SH-SY5Y (cell line): Measurements from ENCODE around the gene THSD1.

Experiments
- GATA2 ChIP-seq: IDR thresholded peaks from 2 replicates; pipeline ENCODE4 v1.6.1; 2011; ENCODE audit warnings: mild to moderate bottlenecking, low read depth, low read length
- GATA3 ChIP-seq: IDR thresholded peaks from 2 replicates; pipeline ENCODE4 v1.6.1; 2011; ENCODE audit warnings: low read depth, mild to moderate bottlenecking, low read length, moderate library complexity

Gene THSD1, protein sequence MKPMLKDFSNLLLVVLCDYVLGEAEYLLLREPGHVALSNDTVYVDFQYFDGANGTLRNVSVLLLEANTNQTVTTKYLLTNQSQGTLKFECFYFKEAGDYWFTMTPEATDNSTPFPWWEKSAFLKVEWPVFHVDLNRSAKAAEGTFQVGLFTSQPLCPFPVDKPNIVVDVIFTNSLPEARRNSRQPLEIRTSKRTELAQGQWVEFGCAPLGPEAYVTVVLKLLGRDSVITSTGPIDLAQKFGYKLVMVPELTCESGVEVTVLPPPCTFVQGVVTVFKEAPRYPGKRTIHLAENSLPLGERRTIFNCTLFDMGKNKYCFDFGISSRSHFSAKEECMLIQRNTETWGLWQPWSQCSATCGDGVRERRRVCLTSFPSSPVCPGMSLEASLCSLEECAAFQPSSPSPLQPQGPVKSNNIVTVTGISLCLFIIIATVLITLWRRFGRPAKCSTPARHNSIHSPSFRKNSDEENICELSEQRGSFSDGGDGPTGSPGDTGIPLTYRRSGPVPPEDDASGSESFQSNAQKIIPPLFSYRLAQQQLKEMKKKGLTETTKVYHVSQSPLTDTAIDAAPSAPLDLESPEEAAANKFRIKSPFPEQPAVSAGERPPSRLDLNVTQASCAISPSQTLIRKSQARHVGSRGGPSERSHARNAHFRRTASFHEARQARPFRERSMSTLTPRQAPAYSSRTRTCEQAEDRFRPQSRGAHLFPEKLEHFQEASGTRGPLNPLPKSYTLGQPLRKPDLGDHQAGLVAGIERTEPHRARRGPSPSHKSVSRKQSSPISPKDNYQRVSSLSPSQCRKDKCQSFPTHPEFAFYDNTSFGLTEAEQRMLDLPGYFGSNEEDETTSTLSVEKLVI

DNA sequence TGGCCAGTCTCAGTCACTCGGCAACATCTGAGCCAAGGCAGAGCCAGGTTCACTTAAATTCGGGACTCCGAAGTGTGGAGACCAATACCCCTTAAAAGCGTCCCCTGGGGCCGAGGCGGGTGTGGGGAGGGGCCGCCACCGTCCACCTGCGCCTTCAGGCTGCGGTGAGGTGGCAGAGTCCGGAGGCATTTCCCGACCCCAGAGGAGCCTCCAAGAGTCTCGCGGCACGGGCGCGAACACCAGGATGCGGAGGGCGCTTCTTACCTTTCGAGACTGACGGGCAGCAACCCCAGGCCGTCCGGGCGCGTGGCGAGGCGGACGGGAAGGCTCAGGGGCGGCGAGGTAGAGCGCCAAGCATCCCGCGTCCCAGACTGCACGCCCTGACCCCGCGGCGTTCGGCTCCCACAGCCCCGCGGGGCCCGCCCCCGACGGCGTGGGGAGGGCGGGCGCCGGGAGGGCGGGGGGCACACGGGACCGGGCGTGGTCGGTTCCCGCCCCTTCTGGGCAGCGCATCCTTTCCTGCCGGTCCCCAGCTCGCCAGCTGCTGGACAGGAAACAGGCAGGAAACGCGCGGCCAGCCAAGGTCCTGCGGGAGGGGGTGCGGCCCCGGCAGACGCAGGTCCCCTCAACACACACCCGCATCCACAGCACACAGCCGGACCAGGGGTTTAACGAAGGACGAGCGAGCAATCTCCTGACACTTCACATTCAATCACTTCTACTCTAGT is at the start of gene THSD1:
Gene THSD1 (minus strand): TSS at position 406 of the 728 bp plus-strand sequence. CDS start 3,572 bp downstream, outside the sequence.
- TF ChIP-seq GATA2: no peak
- TF ChIP-seq GATA3: no peak

DNA sequence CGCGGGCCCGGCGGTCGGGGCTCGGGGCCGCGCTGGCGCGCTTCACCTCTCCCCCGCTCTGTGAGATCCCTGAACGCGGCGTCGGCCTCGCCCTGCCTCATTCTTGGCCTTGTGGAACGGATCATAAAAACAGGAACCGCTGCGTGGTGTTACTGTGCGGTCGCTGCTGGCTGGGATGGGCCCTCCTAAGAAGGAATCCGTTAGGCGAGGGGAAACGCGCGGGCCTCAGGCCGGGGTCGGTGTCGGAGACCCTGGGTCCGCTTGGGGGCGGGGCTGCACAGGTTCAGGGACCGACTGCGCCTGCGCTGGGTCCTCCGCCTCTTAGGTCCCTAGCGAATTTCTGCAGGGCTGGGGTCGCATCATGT is 49.7 kb upstream of the THSD1 start:
- TF ChIP-seq GATA2 (no peak), GATA3 (no peak)

DNA sequence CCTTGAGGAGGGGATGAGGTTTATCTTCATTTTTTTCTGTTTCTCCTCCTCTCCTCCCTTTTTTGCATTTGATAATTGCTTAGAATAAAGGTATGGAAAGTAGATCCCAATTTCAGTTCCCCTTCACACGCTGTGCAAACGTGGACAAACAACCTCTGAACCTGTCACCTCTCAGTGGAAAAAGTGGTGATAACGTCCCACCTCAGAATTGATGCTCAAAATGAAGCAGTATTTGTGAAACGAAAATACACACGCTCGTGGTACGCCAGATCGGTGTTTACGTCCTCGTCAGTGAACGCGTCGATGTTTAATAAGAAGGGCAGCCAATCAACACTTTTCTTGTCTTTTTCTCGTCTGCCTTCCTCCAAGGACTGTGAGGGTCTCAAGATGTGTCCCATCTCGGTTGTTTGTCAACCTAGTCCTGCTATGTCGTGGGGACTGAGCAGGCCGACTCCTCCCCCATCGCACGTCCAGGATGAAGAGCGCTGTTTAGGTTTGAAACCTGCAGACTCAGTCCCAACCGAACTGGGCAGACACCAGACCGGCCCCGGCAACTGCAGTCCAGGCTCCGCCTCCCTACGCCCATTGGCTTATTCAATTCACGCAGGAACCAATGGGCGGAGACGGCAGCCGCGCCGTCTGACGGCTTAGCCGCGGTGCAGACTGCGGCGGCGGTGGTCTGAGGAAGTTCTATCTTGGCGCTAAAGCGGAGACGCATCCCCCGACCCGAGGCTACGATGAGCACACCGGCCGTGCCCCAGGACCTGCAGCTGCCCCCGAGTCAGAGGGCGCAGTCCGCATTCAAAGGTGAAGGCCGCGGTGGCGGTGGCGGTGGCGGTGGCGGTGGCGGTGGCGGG is 49.1 kb upstream of the THSD1 start, which contains the start of gene CKAP2:
Gene CKAP2 (plus strand): TSS at position 659 of the 857 bp plus-strand sequence. CDS start 79 bp downstream, at position 738.
- TF ChIP-seq GATA3: no peak
- no peak for TF ChIP-seq GATA2

DNA sequence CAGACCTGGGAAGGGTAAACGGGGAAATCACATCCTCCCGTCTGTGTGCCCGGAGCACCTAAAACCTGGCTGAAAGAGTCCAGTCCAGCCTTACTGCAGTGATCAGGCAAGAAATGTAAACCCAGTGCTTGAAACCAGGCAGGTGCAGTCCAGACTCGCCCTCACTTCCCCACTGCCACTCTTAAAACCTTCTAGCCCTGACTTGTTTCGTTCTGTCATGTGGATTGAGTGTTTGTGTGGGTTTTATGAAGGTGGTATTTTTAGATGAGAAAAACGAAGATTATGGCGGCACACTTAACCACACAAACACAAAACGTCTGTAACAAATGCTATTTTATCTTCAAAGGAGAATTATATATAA is 48.5 kb upstream of the THSD1 start:
- TF ChIP-seq GATA3 (no peak), GATA2 (no peak)

DNA sequence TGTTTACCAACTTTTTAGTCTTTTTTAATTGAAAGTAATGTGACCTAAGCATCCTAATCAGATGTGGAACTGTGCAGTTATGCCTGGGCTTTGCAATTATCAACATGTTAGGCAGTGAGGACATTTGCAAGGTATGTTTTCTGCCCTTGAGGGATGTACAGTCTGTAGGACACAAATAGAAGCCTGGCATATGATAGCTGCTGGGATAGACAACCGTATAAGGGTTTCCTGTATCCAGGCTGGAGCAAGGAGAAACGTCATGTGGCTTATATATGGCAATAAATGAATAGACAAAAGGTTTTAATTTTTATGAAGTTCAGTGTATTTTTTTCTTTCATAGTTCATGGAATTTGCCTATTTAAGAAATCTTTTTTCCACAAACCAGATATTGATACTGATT is 46.5 kb upstream of the THSD1 start:
- TF ChIP-seq GATA2 (no peak), GATA3 (no peak)

DNA sequence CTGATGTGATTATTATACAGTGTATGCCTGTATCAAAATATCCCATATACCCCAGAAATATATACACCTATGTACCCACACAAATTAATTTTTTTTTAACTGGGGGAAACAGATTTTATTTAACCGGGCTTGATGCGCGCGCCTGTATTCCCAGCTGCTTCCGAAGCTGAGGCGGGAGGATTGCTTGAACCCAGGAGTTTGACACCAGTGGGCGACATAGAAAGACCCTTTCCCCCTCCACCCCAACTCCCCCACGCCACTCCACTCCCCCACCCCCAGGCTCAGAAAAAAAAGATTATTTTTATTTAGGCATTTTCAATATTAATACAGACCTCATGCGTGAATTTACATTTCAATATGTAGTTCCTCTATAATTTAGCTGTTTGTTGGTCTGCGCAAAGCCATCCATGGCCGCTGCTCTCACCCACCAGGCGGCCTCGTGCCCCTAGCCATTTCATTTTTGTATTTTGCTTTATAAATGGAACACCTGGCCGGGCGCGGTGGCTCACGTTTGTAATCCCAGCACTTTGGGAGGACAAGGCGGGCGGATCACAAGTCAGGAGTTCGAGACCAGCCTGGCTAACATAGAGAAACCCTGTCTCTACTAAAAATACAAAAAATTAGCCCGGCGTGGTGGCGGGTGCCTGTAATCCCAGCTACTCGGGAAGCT is 45.3 kb upstream of the THSD1 start:
- TF ChIP-seq GATA2: no peak
- TF ChIP-seq GATA3: no peak

DNA sequence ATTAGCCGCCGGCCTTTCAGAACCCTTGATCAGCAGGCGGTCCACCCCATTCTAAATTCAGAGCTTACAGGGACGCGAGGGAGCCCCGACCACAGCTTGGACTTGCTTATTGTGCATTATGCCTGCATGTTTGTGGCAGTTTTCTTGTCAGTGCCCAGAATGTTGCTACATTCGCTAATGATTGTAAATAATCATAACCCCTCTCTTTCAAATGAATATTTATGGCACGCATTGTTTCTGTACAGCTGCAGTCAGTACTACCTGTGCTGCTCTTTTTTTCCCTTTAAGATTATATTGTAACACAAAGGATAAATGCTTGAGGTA is 44.8 kb upstream of the THSD1 start:
- TF ChIP-seq GATA2 (no peak), GATA3 (no peak)

DNA sequence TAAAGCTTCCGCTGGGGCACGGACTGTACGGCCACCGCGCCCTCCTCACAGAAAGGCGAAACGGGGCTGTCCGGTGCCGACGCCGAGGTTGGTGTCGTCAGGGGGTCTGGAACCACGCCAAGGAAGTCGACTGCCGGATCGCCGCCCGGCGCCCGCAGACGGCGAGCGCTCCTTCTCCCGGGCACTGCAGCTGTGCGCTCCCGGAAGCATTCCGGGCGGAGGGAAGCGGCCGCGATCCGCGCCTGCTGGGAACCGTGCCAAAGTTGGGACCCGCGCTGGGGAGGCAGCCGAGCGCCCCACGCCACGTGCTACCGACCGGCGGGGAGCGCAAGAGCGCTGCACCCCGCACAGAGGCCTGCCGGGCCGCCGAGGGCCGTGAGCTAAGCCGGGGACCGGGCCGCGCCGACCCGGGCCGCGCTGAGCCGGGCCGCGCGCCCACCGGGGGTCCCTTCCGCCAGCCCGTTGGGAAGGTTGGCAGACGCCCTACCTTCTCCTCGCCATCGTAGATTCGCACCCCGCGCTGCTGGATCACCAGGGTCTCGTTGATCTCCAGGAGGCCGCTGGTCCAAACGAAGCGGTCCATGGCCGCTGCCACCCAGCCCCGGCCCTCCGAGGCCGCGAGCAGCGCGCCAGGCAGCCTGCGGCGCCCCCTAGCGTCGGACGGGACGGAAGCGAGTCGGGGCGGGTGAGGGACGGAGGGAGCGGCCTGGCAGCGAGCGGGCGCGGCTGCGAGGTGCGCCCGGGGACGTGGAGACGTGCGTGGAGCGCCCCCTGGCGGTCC is 44.2 kb upstream of the THSD1 start, which contains the start of gene VPS36:
Gene VPS36 (minus strand): TSS at position 623 of the 781 bp plus-strand sequence. CDS start 40 bp downstream, at position 583.
- TF ChIP-seq GATA2 (no peak), GATA3 (no peak)

DNA sequence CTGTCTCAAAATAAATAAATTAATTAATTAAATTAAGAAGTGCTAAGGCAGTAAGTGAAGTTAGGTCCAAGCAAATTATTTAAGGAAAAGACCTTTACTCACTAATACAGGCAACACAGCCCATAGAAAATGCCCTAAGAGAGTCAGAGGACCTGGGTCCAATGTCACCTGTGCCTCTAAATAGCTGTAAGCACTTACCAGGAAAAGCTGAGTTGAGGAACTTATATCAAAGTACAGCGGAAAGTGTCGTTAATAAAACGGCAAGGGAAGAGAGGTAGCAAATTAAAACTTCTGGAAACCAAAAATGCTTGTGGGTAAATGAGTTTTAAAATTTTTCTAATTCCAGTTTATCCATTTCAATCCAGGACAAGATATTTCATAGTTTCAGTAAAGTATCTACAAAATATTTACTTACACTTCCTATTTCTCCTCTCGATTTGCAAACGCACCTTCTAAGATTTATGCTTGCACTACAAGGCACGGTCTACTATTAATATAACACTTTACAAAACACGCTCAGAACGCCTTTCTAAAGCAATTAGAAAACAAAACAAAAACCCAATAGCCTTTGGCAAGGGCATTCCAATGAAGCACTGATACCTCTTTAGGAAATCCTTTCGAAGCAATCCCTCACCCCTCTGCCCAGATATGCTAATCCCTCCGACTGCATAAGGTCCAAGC is 43.5 kb upstream of the THSD1 start:
- no peak for TF ChIP-seq GATA3
- TF ChIP-seq GATA2: no peak

DNA sequence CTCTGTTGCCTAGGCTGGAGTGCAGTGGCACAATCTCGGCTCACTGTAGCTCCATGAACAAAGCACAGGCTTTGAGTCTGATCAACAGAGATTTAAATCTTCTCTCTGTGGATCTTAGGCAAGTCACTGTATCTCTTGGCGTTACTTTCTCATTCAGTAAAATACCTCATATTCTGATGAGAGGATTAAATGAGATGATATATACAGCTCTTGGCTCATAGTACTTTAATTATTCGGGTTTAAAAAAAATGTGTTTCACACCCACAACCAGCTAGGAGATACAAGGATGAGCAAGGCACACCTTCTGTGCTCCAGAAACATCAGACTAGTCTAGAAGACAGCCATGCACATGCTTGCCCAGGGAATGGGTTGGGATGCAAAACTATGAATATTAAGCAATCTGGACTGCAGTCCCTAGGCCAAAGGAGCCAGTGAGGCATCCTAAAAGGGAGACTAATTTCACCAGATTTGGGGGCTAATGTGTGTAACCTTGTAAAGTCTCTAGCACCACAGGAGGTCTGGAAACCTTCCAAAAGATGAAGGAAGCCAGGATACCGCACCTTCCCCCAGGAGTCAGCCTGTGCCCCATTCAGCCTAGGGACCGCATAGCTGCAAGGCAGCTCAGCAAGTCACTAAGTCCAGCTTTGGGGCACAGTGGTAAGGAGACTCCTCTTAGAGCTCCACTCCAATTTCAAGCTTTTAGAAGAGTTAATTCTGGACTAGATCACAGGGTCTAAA is 42.0 kb upstream of the THSD1 start:
- TF ChIP-seq GATA3 (no peak), GATA2 (no peak)

DNA sequence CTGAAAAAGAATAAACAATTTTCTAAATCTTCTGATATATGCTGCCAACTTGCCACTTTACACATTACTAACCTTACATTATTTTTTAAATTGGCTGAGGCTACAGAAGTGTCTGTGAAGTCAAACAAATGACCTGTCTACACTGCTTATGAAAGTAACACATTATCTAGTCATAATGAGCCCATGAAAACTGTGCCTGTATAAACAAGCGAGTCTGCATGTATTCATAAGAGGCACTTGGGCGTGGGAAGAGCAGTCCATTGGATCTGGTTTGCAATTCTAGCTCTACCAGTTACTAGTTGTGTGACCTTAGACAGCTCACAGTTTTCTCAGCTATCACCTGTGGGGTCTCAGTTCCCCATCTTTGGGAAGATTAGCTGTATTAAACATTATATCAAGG is 41.4 kb upstream of the THSD1 start:
- no peak for TF ChIP-seq GATA3
- no peak for TF ChIP-seq GATA2
